ENCODE measurements around the gene LRIG1. TPM values are rescaled to one million over a fixed set of nuclear protein-coding genes. Genes with fewer than 3 reads are reported as not detected.

LRIG1 gene
- total RNA-seq, 1 experiment from 2014 or later, result 2.2 TPM

DNA sequence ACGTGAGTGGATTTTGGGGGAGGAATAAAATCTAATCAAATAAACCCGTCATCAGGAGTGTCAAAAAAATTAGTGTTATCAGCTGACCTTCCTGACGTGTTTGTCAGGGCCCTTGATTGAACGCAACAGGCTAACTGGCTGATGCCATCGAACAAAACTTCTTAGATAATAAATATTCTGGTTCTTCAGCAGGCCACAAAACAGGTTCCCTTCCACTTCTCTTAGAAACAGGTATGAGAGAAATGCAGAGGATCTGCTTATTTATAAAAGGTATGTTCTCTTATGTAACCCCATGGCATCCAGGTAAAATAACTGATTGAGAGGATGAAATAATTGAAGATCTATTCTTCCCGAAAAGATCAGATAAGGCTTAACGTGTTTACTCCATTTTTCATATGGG is 7.6 kb upstream of the LRIG1 start:
- no peaks in the 10 kb centered on the region for H3K36me3 ChIP-seq (ENCODE audit: low read depth, low read length)

DNA sequence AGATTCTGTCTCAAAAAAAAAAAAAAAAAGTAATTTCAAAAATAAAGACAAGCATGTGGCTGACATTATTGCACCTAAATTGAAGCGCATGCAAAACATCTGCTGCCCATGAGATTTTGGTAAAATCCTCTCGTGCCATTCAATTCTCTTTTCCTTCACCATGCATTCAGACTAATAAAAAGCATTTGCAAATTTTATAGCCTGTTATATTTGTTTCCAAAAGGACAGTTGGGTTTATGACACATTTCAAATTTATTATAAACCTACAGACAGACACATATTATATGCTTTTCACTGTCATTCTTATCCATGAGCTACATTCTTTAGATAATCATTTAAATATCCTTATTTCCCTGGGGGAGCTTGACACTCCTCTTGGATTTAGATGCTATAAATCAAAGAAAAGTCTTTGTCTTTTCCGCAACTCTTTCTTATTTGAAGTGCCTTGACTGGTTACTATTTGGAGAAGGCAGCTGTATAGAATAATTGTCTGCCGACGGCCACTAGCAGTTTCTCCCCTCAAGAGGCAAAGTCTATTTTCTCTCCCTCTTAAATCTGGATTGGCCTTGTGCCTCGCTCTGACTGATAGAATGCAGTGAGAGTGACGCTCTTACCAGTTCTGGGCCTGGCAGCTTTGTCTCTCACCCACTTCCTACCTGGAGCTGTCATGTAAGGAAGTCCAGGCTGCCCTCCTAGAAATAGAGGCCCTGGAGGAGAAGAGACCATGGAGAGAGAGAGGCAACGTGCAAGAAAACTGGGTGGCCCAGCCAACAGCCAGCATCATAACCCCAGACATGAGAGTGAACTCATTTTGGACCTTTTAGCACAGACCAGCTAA is 6.8 kb upstream of the LRIG1 start:
- POLR2A ChIA-PET (ENCODE audit: unreplicated experiment), result no interaction called here
- DNase-seq (no peak), ATAC-seq (no peak)
- no peaks in the 10 kb centered on the region for H3K4me1 ChIP-seq (ENCODE audit: insufficient read depth, low read length)
- no peaks in the 10 kb centered on the region for H3F3A ChIP-seq (ENCODE audit: low read length, unreplicated experiment)
- H3K79me2 ChIP-seq (ENCODE audit: low read length), result no peaks in the 10 kb centered on the region
- H3K9ac ChIP-seq (ENCODE audit: low read length), result no peak overlapping the region
- no peaks in the 10 kb centered on the region for H4K20me1 ChIP-seq (ENCODE audit: low read length)
- TF ChIP-seq EZH2 (IDR thresholded peaks at IDR 0.05; ENCODE audit: low read length, unreplicated experiment), result no peak
- TF ChIP-seq EZH2phosphoT487 (IDR thresholded peaks at IDR 0.05; ENCODE audit: borderline replicate concordance, low read length), result no peak
- TF ChIP-seq CTCF (conservative IDR thresholded peaks at IDR 0.05; ENCODE audit: low read depth, low read length), result no peak
- no peaks in the 10 kb centered on the region for H3K36me3 ChIP-seq (ENCODE audit: low read depth, low read length)
- CTCF ChIA-PET, result no interaction called here
- H3K27me3 ChIP-seq (ENCODE audit: low read length), result no peaks in the 10 kb centered on the region
- no peak overlapping the region for H3K4me3 ChIP-seq (ENCODE audit: low read length)
- intact Hi-C loops (cut with micrococcal nuclease), result no loop called here
- no peak overlapping the region for H3K4me2 ChIP-seq (ENCODE audit: low read length)
- H3K9me2 ChIP-seq (replicated peaks; ENCODE audit: low read length), result no peaks in the 10 kb centered on the region
- no TSS peak for BruUV-seq (replicated peaks)
- no peak overlapping the region for H2AFZ ChIP-seq (ENCODE audit: low read length)
- H3K27ac ChIP-seq (ENCODE audit: low read length), result no peak overlapping the region
- no peaks in the 10 kb centered on the region for H3K9me3 ChIP-seq (ENCODE audit: low read length)

More for the DNA sequence above, 7.6 kb upstream of the LRIG1 start:
- no peak overlapping the region for H3K27ac ChIP-seq (ENCODE audit: low read length)
- POLR2A ChIA-PET (ENCODE audit: unreplicated experiment), result no interaction called here
- no peaks in the 10 kb centered on the region for H3K27me3 ChIP-seq (ENCODE audit: low read length)
- H3K79me2 ChIP-seq (ENCODE audit: low read length), result no peaks in the 10 kb centered on the region
- no TSS peak for BruUV-seq (replicated peaks)
- TF ChIP-seq CTCF (conservative IDR thresholded peaks at IDR 0.05; ENCODE audit: low read depth, low read length), result no peak
- TF ChIP-seq EZH2 (IDR thresholded peaks at IDR 0.05; ENCODE audit: low read length, unreplicated experiment), result no peak
- TF ChIP-seq EZH2phosphoT487 (IDR thresholded peaks at IDR 0.05; ENCODE audit: borderline replicate concordance, low read length), result no peak
- no peaks in the 10 kb centered on the region for H3K9me3 ChIP-seq (ENCODE audit: low read length)
- no peak overlapping the region for H3K4me3 ChIP-seq (ENCODE audit: low read length)
- intact Hi-C loops (cut with micrococcal nuclease), result no loop called here
- no peaks in the 10 kb centered on the region for H4K20me1 ChIP-seq (ENCODE audit: low read length)
- DNase-seq, result no peak
- no peak overlapping the region for H3K4me2 ChIP-seq (ENCODE audit: low read length)
- no peak overlapping the region for H2AFZ ChIP-seq (ENCODE audit: low read length)
- CTCF ChIA-PET, result no interaction called here
- no peaks in the 10 kb centered on the region for H3K9me2 ChIP-seq (replicated peaks; ENCODE audit: low read length)
- no peak overlapping the region for H3K9ac ChIP-seq (ENCODE audit: low read length)
- H3F3A ChIP-seq (ENCODE audit: low read length, unreplicated experiment), result no peaks in the 10 kb centered on the region
- no peak for ATAC-seq
- no peaks in the 10 kb centered on the region for H3K4me1 ChIP-seq (ENCODE audit: insufficient read depth, low read length)

- TF ChIP-seq CTCF (conservative IDR thresholded peaks at IDR 0.05; ENCODE audit: low read depth, low read length) (no peak), EZH2phosphoT487 (IDR thresholded peaks at IDR 0.05; ENCODE audit: borderline replicate concordance, low read length) (no peak), EZH2 (IDR thresholded peaks at IDR 0.05; ENCODE audit: low read length, unreplicated experiment) (no peak)
- no peak overlapping the region for H3K9ac ChIP-seq (ENCODE audit: low read length)
- POLR2A ChIA-PET (ENCODE audit: unreplicated experiment), result no interaction called here
- ATAC-seq (no peak), DNase-seq (no peak)
- intact Hi-C loops (cut with micrococcal nuclease), result no loop called here
- CTCF ChIA-PET, result no interaction called here
- H3F3A ChIP-seq (ENCODE audit: low read length, unreplicated experiment), result no peaks in the 10 kb centered on the region
- H4K20me1 ChIP-seq (ENCODE audit: low read length), result no peaks in the 10 kb centered on the region
- H3K4me3 ChIP-seq (ENCODE audit: low read length), result no peak overlapping the region
- no peak overlapping the region for H3K27ac ChIP-seq (ENCODE audit: low read length)
- no peaks in the 10 kb centered on the region for H3K4me1 ChIP-seq (ENCODE audit: insufficient read depth, low read length)
- H3K79me2 ChIP-seq (ENCODE audit: low read length), result no peaks in the 10 kb centered on the region
- BruUV-seq (replicated peaks), result no TSS peak
- no peaks in the 10 kb centered on the region for H3K36me3 ChIP-seq (ENCODE audit: low read depth, low read length)
- no peak overlapping the region for H2AFZ ChIP-seq (ENCODE audit: low read length)
- no peak overlapping the region for H3K4me2 ChIP-seq (ENCODE audit: low read length)
- no peaks in the 10 kb centered on the region for H3K9me2 ChIP-seq (replicated peaks; ENCODE audit: low read length)
- H3K9me3 ChIP-seq (ENCODE audit: low read length), result no peaks in the 10 kb centered on the region
- H3K27me3 ChIP-seq (ENCODE audit: low read length), result no peaks in the 10 kb centered on the region
Measured at GRCh38 chr3:66506154-66506553, 5.3 kb upstream of the LRIG1 start.

Measured in PC-3 (cell line).